H1 (cell line): ENCODE results near the gene DMAC2. TPM values are rescaled to one million over a fixed set of nuclear protein-coding genes. Genes with fewer than 3 reads are reported as not detected.

ENCODE experiments used
- CTCF ChIA-PET: fragments of 300-600 bp; sonication (Branson Sonifier 250); formaldehyde crosslinking; loops from one replicate; lab custom pipeline; 2021; ENCODE audit not compliant: partially characterized antibody; lab: Charles Lee
- POLR2A ChIA-PET: fragments of 300-600 bp; sonication (Branson Sonifier 250); formaldehyde crosslinking; loops from one replicate; lab custom pipeline; 2021; ENCODE audit warnings: inconsistent platforms; ENCODE audit not compliant: partially characterized antibody; lab: Charles Lee
- DNase-seq, 2 experiments: peaks; one replicate each; pipeline versions ENCODE4 v3.0.0 to v3.0.0-alpha.2; 2010 to 2022; ENCODE audit warnings: low spot score in 2 of 2, low read depth in 1 of 2, mixed read lengths in 1 of 2
- FAIRE-seq: peaks from 2 replicates; lab custom pipeline; 2011; peaks lifted over from hg19 to GRCh38; lab: Jason Lieb, UNC
- H2AFZ ChIP-seq: 2 replicates; pipeline ENCODE4 v1.8.1; 2012; ENCODE audit warnings: low read length, inconsistent platforms
- H2AK5ac ChIP-seq: 2 replicates; pipeline ENCODE4 v1.6.1; 2013; ENCODE audit warnings: low read depth, low read length
- H2BK120ac ChIP-seq: replicated peaks from 2 replicates; pipeline ENCODE3; 2013; ENCODE audit warnings: low read depth, low read length, inconsistent platforms
- H2BK12ac ChIP-seq: 2 replicates; pipeline ENCODE4 v1.6.1; 2013; ENCODE audit warnings: low read depth, low read length
- H2BK15ac ChIP-seq: 2 replicates; pipeline ENCODE4 v1.6.1; 2013; ENCODE audit warnings: low read length
- H2BK20ac ChIP-seq: 2 replicates; pipeline ENCODE4 v1.6.1; 2013; ENCODE audit warnings: low read length
- H2BK5ac ChIP-seq: 2 replicates; pipeline ENCODE4 v1.6.1; 2013; ENCODE audit warnings: low read depth, low read length
- H3K14ac ChIP-seq: 2 replicates; pipeline ENCODE4 v1.6.1; 2013; ENCODE audit warnings: inconsistent platforms; ENCODE audit not compliant: insufficient read length
- H3K18ac ChIP-seq: 2 replicates; pipeline ENCODE4 v1.6.1; 2013; ENCODE audit warnings: low read length; ENCODE audit errors: extremely low read depth
- H3K23ac ChIP-seq: 2 replicates; pipeline ENCODE4 v1.6.1; 2013; ENCODE audit warnings: inconsistent platforms; ENCODE audit not compliant: insufficient read length
- H3K23me2 ChIP-seq: 2 replicates; pipeline ENCODE4 v1.6.1; 2013; ENCODE audit warnings: low read depth, low read length
- H3K27ac ChIP-seq: 2 replicates; pipeline ENCODE4 v1.6.1; 2011; ENCODE audit warnings: low read depth, low read length, inconsistent platforms
- H3K27me3 ChIP-seq, 4 experiments: replicated peaks in 1 of 4; 1 replicate in 1 of 4; 2 replicates in 3 of 4; pipeline versions ENCODE4 v1.6.1 to v1.8.1; 2011 to 2013; ENCODE audit warnings: low read length in 3 of 4, mild to moderate bottlenecking in 3 of 4, inconsistent platforms in 2 of 4, mixed read lengths in 2 of 4, moderate library complexity in 1 of 4; ENCODE audit not compliant: control insufficient read depth in 3 of 4, insufficient read depth in 3 of 4; ENCODE audit errors: extremely low read depth in 1 of 4
- H3K36me3 ChIP-seq, 4 experiments: 2 replicates each; pipeline versions ENCODE4 v1.6.1 to v1.8.1; 2011 to 2013; ENCODE audit warnings: mild to moderate bottlenecking in 4 of 4, low read length in 3 of 4, moderate library complexity in 2 of 4, control low read depth in 1 of 4, inconsistent platforms in 1 of 4; ENCODE audit not compliant: insufficient read depth in 4 of 4, control insufficient read depth in 2 of 4
- H3K4ac ChIP-seq: replicated peaks from 2 replicates; pipeline ENCODE3; 2013; ENCODE audit warnings: low read length, low read depth, mixed read lengths, inconsistent platforms; ENCODE audit not compliant: insufficient read length
- H3K4me1 ChIP-seq, 4 experiments: replicated peaks in 1 of 4; 1 replicate in 1 of 4; 2 replicates in 3 of 4; pipeline versions ENCODE4 v1.6.1 to v1.8.1; 2011 to 2013; ENCODE audit warnings: low read length in 3 of 4, inconsistent platforms in 2 of 4, mixed read lengths in 1 of 4; ENCODE audit not compliant: insufficient read depth in 4 of 4, control insufficient read depth in 3 of 4
- H3K4me2 ChIP-seq, 2 experiments: 2 replicates each; pipeline versions ENCODE4 v1.6.1 to v1.8.1; 2011 to 2013; ENCODE audit warnings: low read depth in 2 of 2, low read length in 2 of 2, control low read depth in 1 of 2, inconsistent platforms in 1 of 2, mild to moderate bottlenecking in 1 of 2; ENCODE audit not compliant: insufficient read depth in 1 of 2
- H3K4me3 ChIP-seq, 4 experiments: fragments of 200-600, 300-600 bp in 1 of 4; sonication (generic), shearing (Covaris generic), sonication (Bioruptor Twin) in 1 of 4; 2 replicates each; pipeline versions ENCODE4 v1.5.1 to v1.8.1; 2011 to 2016; ENCODE audit warnings: low read length in 4 of 4, low read depth in 3 of 4, control low read depth in 2 of 4, inconsistent platforms in 2 of 4, mild to moderate bottlenecking in 2 of 4, mixed read lengths in 1 of 4, moderate library complexity in 1 of 4; ENCODE audit not compliant: insufficient read depth in 2 of 4; ENCODE audit errors: extremely low read depth in 1 of 4
- H3K56ac ChIP-seq: replicated peaks from 2 replicates; pipeline ENCODE3; 2013; ENCODE audit warnings: low read depth, mild to moderate bottlenecking, mixed read lengths, low read length, inconsistent platforms; ENCODE audit not compliant: insufficient read length
- H3K79me1 ChIP-seq: 2 replicates; pipeline ENCODE4 v1.6.1; 2013; ENCODE audit warnings: low read depth, low read length, control low read depth
- H3K79me2 ChIP-seq, 2 experiments: 2 replicates each; pipeline versions ENCODE4 v1.6.1 to v1.8.1; 2012 to 2013; ENCODE audit warnings: low read length in 2 of 2, mild to moderate bottlenecking in 2 of 2, inconsistent platforms in 1 of 2; ENCODE audit not compliant: insufficient read depth in 2 of 2, control insufficient read depth in 1 of 2
- H3K9ac ChIP-seq, 4 experiments: replicated peaks in 1 of 4; 1 replicate in 1 of 4; 2 replicates in 3 of 4; pipeline versions ENCODE4 v1.6.1 to v1.8.1; 2011 to 2013; ENCODE audit warnings: low read depth in 3 of 4, low read length in 3 of 4, control low read depth in 2 of 4, mild to moderate bottlenecking in 2 of 4, moderate library complexity in 2 of 4, inconsistent platforms in 1 of 4; ENCODE audit errors: extremely low read depth in 1 of 4
- H3K9me3 ChIP-seq, 2 experiments: 2 replicates each; pipeline versions ENCODE4 v1.6.1 to v1.8.1; 2012 to 2013; ENCODE audit warnings: mild to moderate bottlenecking in 2 of 2, moderate library complexity in 2 of 2, control low read depth in 1 of 2, inconsistent platforms in 1 of 2, low read depth in 1 of 2, low read length in 1 of 2, mixed read lengths in 1 of 2; ENCODE audit not compliant: insufficient read depth in 2 of 2
- H4K20me1 ChIP-seq, 2 experiments: replicated peaks in 1 of 2; 2 replicates each; pipeline versions ENCODE3 to v1.8.1; 2011 to 2013; ENCODE audit warnings: inconsistent platforms in 2 of 2, low read length in 2 of 2, mild to moderate bottlenecking in 1 of 2; ENCODE audit not compliant: insufficient read depth in 2 of 2, control insufficient read depth in 1 of 2
- H4K5ac ChIP-seq: 2 replicates; pipeline ENCODE4 v1.6.1; 2013; ENCODE audit warnings: low read length, low read depth, mixed read lengths, inconsistent platforms; ENCODE audit not compliant: insufficient read length
- H4K8ac ChIP-seq: 2 replicates; pipeline ENCODE4 v1.8.0; 2013; ENCODE audit warnings: mild to moderate bottlenecking, moderate library complexity, low read length, inconsistent platforms; ENCODE audit not compliant: insufficient read depth; ENCODE audit errors: extremely low read depth
- H4K91ac ChIP-seq: replicated peaks from 2 replicates; pipeline ENCODE3; 2013; ENCODE audit warnings: low read length, mixed read lengths, inconsistent platforms; ENCODE audit not compliant: insufficient read length
- JUND ChIP-seq: IDR thresholded peaks from 2 replicates; pipeline ENCODE4 v1.6.1; 2011; ENCODE audit warnings: mild to moderate bottlenecking, improper control_type of control experiment, low read length
- NANOG ChIP-seq: IDR thresholded peaks from 2 replicates; pipeline ENCODE4 v1.6.1; 2011; ENCODE audit warnings: low read length, low read depth, mild to moderate bottlenecking, inconsistent platforms; ENCODE audit not compliant: insufficient read depth, poor library complexity, severe bottlenecking
- POU5F1 ChIP-seq: IDR thresholded peaks from 2 replicates; pipeline ENCODE4 v1.6.1; 2011; ENCODE audit warnings: low read depth, mild to moderate bottlenecking, low read length, moderate library complexity
- SAP30 ChIP-seq: fragments of 300-600 bp; sonication (generic); IDR thresholded peaks from 2 replicates; pipeline ENCODE4 v1.7.1; 2012; ENCODE audit warnings: low read length, moderate library complexity, mild to moderate bottlenecking, inconsistent platforms; ENCODE audit not compliant: insufficient read depth, insufficient replicate concordance
- SRF ChIP-seq: IDR thresholded peaks from 2 replicates; pipeline ENCODE4 v1.6.1; 2011; ENCODE audit warnings: mild to moderate bottlenecking, low read depth, low read length, moderate library complexity
- USF2 ChIP-seq: IDR thresholded peaks from 2 replicates; pipeline ENCODE4 v1.6.1; 2011; ENCODE audit warnings: low read length, improper control_type of control experiment
- WGBS, 2 experiments: shearing (Covaris generic) in 1 of 2; methylation state at CpG; one replicate each; pipeline versions ENCODE4 v1.1.6 to v1.1.7; 2013 to 2015; ENCODE audit warnings: low lambda C conversion rate in 2 of 2, mixed read lengths in 2 of 2, inconsistent platforms in 1 of 2, low coverage in 1 of 2, missing lambda C conversion rate in 1 of 2; ENCODE audit not compliant: insufficient replicate concordance in 2 of 2, insufficient coverage in 1 of 2, insufficient read length in 1 of 2; ENCODE audit errors: extremely low coverage in 1 of 2, missing lambda C conversion rate in 1 of 2; 5-methylcytosine and 5-hydroxymethylcytosine counted together
- polyA plus RNA-seq, 7 experiments: library from polyadenylated mRNA; depleted of rRNA in 3 of 7; stranded (reverse) in 5 of 7; unstranded in 2 of 7; fragments of >200 nt in 5 of 7; fragments of 200-250 nt in 2 of 7; gene quantifications; 1 replicate in 5 of 7; 2 replicates in 1 of 7; 4 replicates in 1 of 7; pipeline versions ENCODE4 v1.2.1 to v1.2.3, GENCODE V29; 2011 to 2013; ENCODE audit warnings: missing spikeins in 2 of 7, mixed read lengths in 2 of 7
- total RNA-seq: library from RNA; stranded (reverse); fragmentation: NEBNext Ultra II Directional; extraction: Animal tissue kit (Norgen Biotek cat#: 25700); gene quantifications from 2 replicates; pipeline ENCODE4 v1.2.1, GENCODE V29; 2021
- TF ChIP-seq, protein P1 (sequence below): IDR thresholded peaks from 2 replicates; pipeline ENCODE4 v1.6.1; 2012; ENCODE audit warnings: inconsistent platforms

Gene DMAC2
- total and polyA plus RNA-seq, 2 of the 8 experiments (the other 6 are each of a cell fraction or from before 2014, with no cell fraction given), result 86.8 to 170 TPM

DNA sequence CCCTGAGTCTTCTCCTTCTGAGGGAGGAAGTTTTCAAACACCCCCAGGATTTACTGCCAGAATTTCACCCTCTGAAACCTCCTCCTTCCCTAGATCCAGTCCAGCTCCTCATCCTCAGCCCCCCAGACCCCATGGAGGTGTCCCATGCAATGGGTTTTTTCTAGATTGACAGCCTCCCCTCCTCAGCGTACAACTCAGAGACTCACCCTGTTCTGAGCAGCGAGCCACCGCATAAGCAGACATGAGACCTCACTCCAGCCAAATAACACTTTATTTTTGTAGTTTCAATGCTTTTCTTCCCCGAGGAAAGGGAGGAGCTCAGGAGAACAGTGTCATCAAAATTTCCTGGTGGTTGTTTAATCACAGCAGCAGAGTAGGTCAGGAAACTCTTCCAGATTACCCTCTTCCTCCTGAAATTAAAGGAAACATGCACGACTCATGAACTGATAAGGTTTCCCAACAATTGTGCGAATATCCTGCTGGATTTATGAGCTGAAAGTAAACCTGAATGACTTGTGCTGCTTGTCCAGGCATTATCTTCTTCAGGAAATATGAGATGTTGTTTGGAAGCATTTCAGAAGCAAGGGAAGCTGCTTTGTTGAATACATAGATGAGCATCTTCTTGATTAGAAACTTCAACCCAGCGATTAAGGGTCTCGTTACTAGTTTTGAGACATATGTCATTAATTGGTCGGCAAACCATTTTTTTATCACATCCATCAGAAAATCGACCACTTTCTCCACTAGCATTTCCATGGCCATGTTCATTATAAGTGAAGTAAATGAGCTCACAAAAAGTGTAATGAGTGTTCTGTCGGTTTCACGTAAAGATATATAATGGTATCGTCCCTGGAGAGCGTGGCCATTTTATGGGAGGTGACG, 39.4 kb upstream of the DMAC2 start:
- H3K4me3 ChIP-seq, result no peak overlapping the region
- DNase-seq, result no peak
- TF ChIP-seq JUND (no peak), NANOG (no peak), SAP30 (no peak), USF2 (no peak), POU5F1 (no peak), SRF (no peak)
- TF ChIP-seq, protein P1, sequence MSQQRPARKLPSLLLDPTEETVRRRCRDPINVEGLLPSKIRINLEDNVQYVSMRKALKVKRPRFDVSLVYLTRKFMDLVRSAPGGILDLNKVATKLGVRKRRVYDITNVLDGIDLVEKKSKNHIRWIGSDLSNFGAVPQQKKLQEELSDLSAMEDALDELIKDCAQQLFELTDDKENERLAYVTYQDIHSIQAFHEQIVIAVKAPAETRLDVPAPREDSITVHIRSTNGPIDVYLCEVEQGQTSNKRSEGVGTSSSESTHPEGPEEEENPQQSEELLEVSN, result no peak
- TF ChIP-seq, all 59 proteins: peak for 0
- H3K79me1 ChIP-seq, result no peaks in the 10 kb centered on the region
- no peak overlapping the region for H2BK12ac ChIP-seq
- no peaks in the 10 kb centered on the region for H3K27me3 ChIP-seq
- 82% methylated on average over 15 of the region's 15 CpGs; no CpG with 5 or more reads in 1 of the 2 experiments for WGBS, 2 experiments
- H3K56ac ChIP-seq, result no peak overlapping the region
- H2BK5ac ChIP-seq, result no peak overlapping the region
- H3K4me1 ChIP-seq, result no peaks in the 10 kb centered on the region
- FAIRE-seq, result no peak
- no peak overlapping the region for H3K9ac ChIP-seq
- CTCF ChIA-PET, result no interaction called here
- no peak overlapping the region for H2BK20ac ChIP-seq
- no peak overlapping the region for H3K18ac ChIP-seq
- H4K5ac ChIP-seq, result no peak overlapping the region
- H3K4ac ChIP-seq, result no peak overlapping the region
- H3K9me3 ChIP-seq, result peaks cover 45 to 77% of the 10 kb centered on the region in 2 experiments
- no peak overlapping the region for H3K23ac ChIP-seq
- no peak overlapping the region for H3K27ac ChIP-seq
- no peak overlapping the region for H3K14ac ChIP-seq
- no peak overlapping the region for H3K4me2 ChIP-seq
- no peaks in the 10 kb centered on the region for H4K20me1 ChIP-seq
- H3K23me2 ChIP-seq, result no peaks in the 10 kb centered on the region
- POLR2A ChIA-PET, result no interaction called here
- H3K79me2 ChIP-seq, result no peaks in the 10 kb centered on the region
- no peak overlapping the region for H4K8ac ChIP-seq
- no peak overlapping the region for H2BK120ac ChIP-seq
- H3K36me3 ChIP-seq, result no peaks in the 10 kb centered on the region
- H4K91ac ChIP-seq, result no peak overlapping the region
- H2AFZ ChIP-seq, result no peak overlapping the region
- no peak overlapping the region for H2AK5ac ChIP-seq
- no peak overlapping the region for H2BK15ac ChIP-seq
